ENCODE data around the gene HOXD8.
A peak's percentile ranks its signal among the peaks of the same experiment; 100 is the strongest.

The HOXD8 gene

GRCh38 chr2:176128982-176129796 lies at the start of gene HOXD8:
TSS of gene HOXD8 (plus strand) at chr2:176129705. CDS start at chr2:176130367, 662 bp downstream.
- DNase-seq = no peak

- peak; percentile 46 for DNase-seq
Measured at GRCh38 chr2:176079831-176080539, 49.5 kb upstream of the HOXD8 start.

GRCh38 chr2:176080540-176081375 lies 48.7 kb upstream of the HOXD8 start:
- peak; percentile 42 for DNase-seq

- no peak for DNase-seq
Measured at GRCh38 chr2:176081376-176081836, 48.1 kb upstream of the HOXD8 start.

- DNase-seq = peak; percentile 27
Measured at GRCh38 chr2:176081837-176082524, 47.5 kb upstream of the HOXD8 start.

- DNase-seq = no peak
Measured at GRCh38 chr2:176082525-176082823, 47.0 kb upstream of the HOXD8 start.

- no peak for DNase-seq
Measured at GRCh38 chr2:176082824-176083751, 46.4 kb upstream of the HOXD8 start.

- no peak for DNase-seq
Measured at GRCh38 chr2:176083796-176084261, 45.7 kb upstream of the HOXD8 start, which contains the start of gene EVX2. TSS of gene EVX2 (minus strand) at chr2:176083962. CDS start at chr2:176083776, 186 bp downstream.

- no peak for DNase-seq
Measured at GRCh38 chr2:176084611-176085119, 44.8 kb upstream of the HOXD8 start.

GRCh38 chr2:176085120-176085788 lies 44.3 kb upstream of the HOXD8 start:
- no peak for DNase-seq

GRCh38 chr2:176085861-176086771 lies 43.4 kb upstream of the HOXD8 start:
- DNase-seq = peak; percentile 23

GRCh38 chr2:176087330-176088047 lies 42.0 kb upstream of the HOXD8 start:
- DNase-seq = no peak

GRCh38 chr2:176088048-176088936 lies 41.2 kb upstream of the HOXD8 start:
- DNase-seq = peak; percentile 41

- DNase-seq = no peak
Measured at GRCh38 chr2:176088937-176089842, 40.3 kb upstream of the HOXD8 start.

- no peak for DNase-seq
Measured at GRCh38 chr2:176089843-176090395, 39.6 kb upstream of the HOXD8 start.

- no peak for DNase-seq
Measured at GRCh38 chr2:176090862-176091261, 38.6 kb upstream of the HOXD8 start.

All from stimulated activated CD4-positive, alpha-beta T cell treated with anti-CD3 and anti-CD28 coated beads, Interleukin-15, amount 100 ng/mL, for 24 hours (primary cell).